ENCODE results near the gene CDC6.

DNA sequence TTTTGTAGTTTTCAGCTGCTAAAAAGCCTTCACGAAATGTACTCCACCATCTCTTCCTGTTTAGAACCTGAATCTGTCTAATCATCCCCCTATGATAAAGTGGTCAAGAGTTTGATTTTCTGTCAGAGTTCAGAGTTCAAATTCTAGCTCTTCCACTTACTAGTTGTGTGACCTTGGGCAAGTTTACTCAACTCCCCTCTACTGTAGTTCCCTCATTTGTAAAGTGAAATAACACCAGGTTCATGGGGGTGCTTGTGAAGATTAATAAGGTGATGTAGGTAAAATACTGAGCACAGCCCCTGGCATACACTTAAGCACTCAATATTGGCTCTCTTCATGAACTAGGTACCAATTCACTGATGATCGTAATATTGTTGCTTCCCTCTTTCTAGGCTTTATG lies 1.2 kb upstream of the CDC6 start:
- no peak for TF ChIP-seq YY1 (IDR thresholded peaks at IDR 0.05; ENCODE audit: low read depth, low read length)
- no peak for TF ChIP-seq POLR2A (IDR thresholded peaks at IDR 0.05; ENCODE audit: control extremely low read depth in 1 of 2, low read depth in 2 of 2, low read length in 2 of 2)
- TF ChIP-seq EGR1 (IDR thresholded peaks at IDR 0.05; ENCODE audit: borderline replicate concordance, low read depth, low read length): no peak
- TF ChIP-seq, protein P1, sequence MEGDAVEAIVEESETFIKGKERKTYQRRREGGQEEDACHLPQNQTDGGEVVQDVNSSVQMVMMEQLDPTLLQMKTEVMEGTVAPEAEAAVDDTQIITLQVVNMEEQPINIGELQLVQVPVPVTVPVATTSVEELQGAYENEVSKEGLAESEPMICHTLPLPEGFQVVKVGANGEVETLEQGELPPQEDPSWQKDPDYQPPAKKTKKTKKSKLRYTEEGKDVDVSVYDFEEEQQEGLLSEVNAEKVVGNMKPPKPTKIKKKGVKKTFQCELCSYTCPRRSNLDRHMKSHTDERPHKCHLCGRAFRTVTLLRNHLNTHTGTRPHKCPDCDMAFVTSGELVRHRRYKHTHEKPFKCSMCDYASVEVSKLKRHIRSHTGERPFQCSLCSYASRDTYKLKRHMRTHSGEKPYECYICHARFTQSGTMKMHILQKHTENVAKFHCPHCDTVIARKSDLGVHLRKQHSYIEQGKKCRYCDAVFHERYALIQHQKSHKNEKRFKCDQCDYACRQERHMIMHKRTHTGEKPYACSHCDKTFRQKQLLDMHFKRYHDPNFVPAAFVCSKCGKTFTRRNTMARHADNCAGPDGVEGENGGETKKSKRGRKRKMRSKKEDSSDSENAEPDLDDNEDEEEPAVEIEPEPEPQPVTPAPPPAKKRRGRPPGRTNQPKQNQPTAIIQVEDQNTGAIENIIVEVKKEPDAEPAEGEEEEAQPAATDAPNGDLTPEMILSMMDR (IDR thresholded peaks at IDR 0.05; ENCODE audit: control extremely low read depth in 1 of 3, insufficient read depth in 1 of 3, low read depth in 1 of 3, low read length in 3 of 3): no peak
- TF ChIP-seq POLR2AphosphoS5 (IDR thresholded peaks at IDR 0.05; ENCODE audit: low read depth, low read length): no peak
- no peak for TF ChIP-seq CEBPB (IDR thresholded peaks at IDR 0.05; ENCODE audit: low read depth, low read length)
- TF ChIP-seq GABPA (IDR thresholded peaks at IDR 0.05; ENCODE audit: borderline replicate concordance, insufficient read depth, low read length): no peak
- no peak for TF ChIP-seq PHF8 (conservative IDR thresholded peaks at IDR 0.05; ENCODE audit: low read depth, low read length)
- no peak for TF ChIP-seq TAF1 (IDR thresholded peaks at IDR 0.05; ENCODE audit: low read depth, low read length)
